Neural cell (in vitro differentiated cells): ENCODE results near the gene SFRP5.
A peak's percentile ranks its signal among the peaks of the same experiment; 100 is the strongest.

Experiments
- CTCF ChIP-seq: fragments of 450-650 bp; IDR thresholded peaks from 2 replicates; pipeline ENCODE4 v1.5.1; 2014; ENCODE audit warnings: antibody characterized with exemption, mild to moderate bottlenecking, moderate library complexity; ENCODE audit not compliant: poor library complexity, severe bottlenecking
- EP300 ChIP-seq: fragments of 450-650 bp; conservative IDR thresholded peaks from 2 replicates; pipeline ENCODE4 v1.6.1; 2014; ENCODE audit warnings: antibody characterized with exemption, mild to moderate bottlenecking, moderate library complexity; ENCODE audit not compliant: poor library complexity, severe bottlenecking
- EZH2 ChIP-seq: fragments of 200-600, 300-800 bp; shearing (Covaris generic), sonication (generic); IDR thresholded peaks from 2 replicates; pipeline ENCODE4 v1.6.1; 2014; ENCODE audit warnings: antibody characterized with exemption, low read length, borderline replicate concordance, mild to moderate bottlenecking; ENCODE audit not compliant: insufficient read depth, poor library complexity, severe bottlenecking
- POLR2AphosphoS5 ChIP-seq: IDR thresholded peaks from 2 replicates; pipeline ENCODE4 v1.6.1; 2012
- RAD21 ChIP-seq: fragments of 450-650 bp; conservative IDR thresholded peaks from 2 replicates; pipeline ENCODE4 v1.6.1; 2014; ENCODE audit warnings: antibody characterized with exemption, mild to moderate bottlenecking, moderate library complexity
- REST ChIP-seq: IDR thresholded peaks from 2 replicates; pipeline ENCODE4 v1.6.1; 2012; ENCODE audit warnings: borderline replicate concordance
- SMC3 ChIP-seq: fragments of 450-650 bp; conservative IDR thresholded peaks from 2 replicates; pipeline ENCODE4 v1.6.1; 2014; ENCODE audit warnings: antibody characterized with exemption, mild to moderate bottlenecking, moderate library complexity; ENCODE audit not compliant: poor library complexity
- TAF1 ChIP-seq: IDR thresholded peaks from 2 replicates; pipeline ENCODE4 v1.6.1; 2012; ENCODE audit warnings: low read depth

GRCh38 chr10:97771055-97771891 is 526 bp downstream of the SFRP5 start:
- TF ChIP-seq RAD21 (peak; percentile 14), CTCF (peak; percentile 55), POLR2AphosphoS5 (peak; percentile 33), TAF1 (no peak), REST (no peak), EZH2 (no peak), SMC3 (peak; percentile 10), EP300 (no peak)
